GM10248 (cell line): ENCODE data around the gene RCBTB2.

ENCODE experiments used
- CTCF ChIA-PET: fragments of 300-600 bp; sonication (Branson Sonifier 250); formaldehyde crosslinking; extraction: SDS; loops from one replicate; lab custom pipeline; 2021; ENCODE audit warnings: antibody characterized with exemption; lab: Yijun Ruan, JAX
- POLR2A ChIA-PET: fragments of 350-650 bp; sonication (Branson Sonifier 250); formaldehyde crosslinking; extraction: SDS; loops from one replicate; lab custom pipeline; 2020; ENCODE audit warnings: antibody characterized with exemption; lab: Yijun Ruan, JAX
- DNase-seq: peaks from one replicate; pipeline ENCODE4 v3.0.0; 2012; ENCODE audit errors: extremely low spot score
- TF ChIP-seq, protein P1 (sequence below): IDR thresholded peaks from 2 replicates; pipeline ENCODE4 v1.5.1; 2012; ENCODE audit warnings: mild to moderate bottlenecking, low read depth; ENCODE audit errors: extremely low read depth, missing control alignments, control extremely low read depth

Gene RCBTB2

DNA sequence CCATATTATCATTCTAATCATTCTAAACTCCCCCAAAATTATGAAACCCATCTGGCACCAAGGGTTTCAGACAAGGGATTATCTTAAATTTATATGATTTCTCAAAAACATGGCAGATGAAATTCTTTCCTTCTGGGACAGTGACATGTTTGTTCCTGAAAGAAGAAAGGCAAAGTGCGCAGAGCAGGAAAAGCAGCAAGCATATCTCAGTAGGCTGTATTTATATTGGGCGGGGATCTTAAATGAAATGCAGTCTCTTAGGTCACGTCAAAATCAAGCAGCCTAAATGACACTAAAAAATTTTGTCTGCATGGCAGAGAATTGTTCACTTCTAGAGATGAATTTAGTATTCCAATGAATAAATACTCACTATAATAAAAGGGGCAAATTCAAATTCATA is 49.3 kb downstream of the RCBTB2 start:
- ChIA-PET POLR2A (no interaction called here), CTCF (no interaction called here)
- TF ChIP-seq, protein P1, sequence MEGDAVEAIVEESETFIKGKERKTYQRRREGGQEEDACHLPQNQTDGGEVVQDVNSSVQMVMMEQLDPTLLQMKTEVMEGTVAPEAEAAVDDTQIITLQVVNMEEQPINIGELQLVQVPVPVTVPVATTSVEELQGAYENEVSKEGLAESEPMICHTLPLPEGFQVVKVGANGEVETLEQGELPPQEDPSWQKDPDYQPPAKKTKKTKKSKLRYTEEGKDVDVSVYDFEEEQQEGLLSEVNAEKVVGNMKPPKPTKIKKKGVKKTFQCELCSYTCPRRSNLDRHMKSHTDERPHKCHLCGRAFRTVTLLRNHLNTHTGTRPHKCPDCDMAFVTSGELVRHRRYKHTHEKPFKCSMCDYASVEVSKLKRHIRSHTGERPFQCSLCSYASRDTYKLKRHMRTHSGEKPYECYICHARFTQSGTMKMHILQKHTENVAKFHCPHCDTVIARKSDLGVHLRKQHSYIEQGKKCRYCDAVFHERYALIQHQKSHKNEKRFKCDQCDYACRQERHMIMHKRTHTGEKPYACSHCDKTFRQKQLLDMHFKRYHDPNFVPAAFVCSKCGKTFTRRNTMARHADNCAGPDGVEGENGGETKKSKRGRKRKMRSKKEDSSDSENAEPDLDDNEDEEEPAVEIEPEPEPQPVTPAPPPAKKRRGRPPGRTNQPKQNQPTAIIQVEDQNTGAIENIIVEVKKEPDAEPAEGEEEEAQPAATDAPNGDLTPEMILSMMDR = no peak
- no peak for DNase-seq

DNA sequence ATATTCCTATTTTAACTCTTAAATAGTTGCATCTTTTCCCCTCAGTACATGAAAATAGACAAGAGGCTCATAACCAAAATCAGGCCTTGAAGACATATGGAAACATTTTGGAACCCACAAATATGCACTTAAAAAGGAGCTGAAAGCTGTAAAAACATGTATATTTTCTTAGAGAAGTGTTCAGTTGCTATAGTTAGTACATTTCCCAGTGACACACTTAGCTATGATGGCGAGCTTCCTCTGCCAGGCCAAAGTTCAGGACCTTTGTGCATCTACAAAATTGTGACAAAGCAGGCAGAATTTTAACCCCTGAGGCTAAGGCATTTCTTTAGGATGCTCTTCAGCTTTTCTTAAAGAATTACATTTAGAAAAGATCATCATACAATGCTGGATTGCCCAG is 54.5 kb downstream of the RCBTB2 start:
- TF ChIP-seq, protein P1 = no peak
- CTCF ChIA-PET = interaction anchor here (0.7 to 1.4 kb wide), 2 partner anchors 20 to 47 kb away, joined by 3 to 4 read pairs; no protein-coding TSS in a partner anchor
- POLR2A ChIA-PET = no interaction called here
- DNase-seq = no peak

DNA sequence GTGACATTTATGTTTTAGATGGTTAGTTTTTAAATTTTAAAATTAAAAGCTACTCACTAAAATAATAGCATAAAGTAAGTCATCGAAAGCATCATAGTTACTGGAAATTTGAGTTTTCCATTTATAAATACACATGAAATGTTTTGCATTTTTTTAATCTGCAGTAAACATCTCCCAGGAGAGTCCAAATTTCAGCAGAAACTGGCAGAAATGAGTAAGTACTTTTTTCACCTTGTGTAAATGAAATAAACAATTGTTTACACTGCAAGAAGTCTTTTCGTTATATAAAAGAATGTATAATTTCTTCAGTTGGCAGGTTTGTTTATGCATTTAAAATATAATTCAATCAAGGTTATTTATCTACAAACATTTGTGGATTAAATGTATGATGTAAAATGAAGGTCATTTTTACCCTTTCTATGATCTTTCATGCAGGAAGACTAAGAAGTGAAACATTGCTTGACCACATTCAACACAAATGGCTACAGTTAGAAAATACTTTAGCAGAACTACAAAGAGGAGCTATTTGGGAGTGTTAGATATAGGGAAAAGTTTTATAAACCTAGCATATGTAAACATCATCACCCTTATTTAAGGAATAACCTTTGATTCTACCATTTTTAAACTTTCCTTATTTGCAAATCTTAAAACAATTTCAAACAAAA is 55.6 kb downstream of the RCBTB2 start:
- ChIA-PET CTCF (no interaction called here), POLR2A (no interaction called here)
- DNase-seq = no peak
- TF ChIP-seq, protein P1 = no peak

DNA sequence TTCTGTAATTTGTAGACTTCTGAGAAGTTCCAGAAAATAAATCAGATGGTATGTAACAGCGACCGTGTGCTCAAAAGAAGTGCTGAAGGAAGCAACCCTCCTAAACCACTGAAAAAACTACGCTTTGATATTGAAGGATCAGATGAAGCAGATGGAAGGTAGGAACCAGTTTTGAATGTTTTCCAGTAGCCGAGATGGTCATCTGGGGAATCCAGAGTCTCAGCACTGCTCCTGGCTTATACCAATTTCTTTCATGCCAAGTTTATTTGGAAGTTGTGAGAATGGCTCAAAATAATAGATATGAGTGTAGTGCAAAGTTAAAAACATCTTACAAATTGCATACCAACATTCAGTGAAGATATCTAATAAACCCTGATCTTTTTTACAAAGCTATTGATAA is 56.2 kb downstream of the RCBTB2 start:
- DNase-seq = no peak
- CTCF ChIA-PET = no interaction called here

DNA sequence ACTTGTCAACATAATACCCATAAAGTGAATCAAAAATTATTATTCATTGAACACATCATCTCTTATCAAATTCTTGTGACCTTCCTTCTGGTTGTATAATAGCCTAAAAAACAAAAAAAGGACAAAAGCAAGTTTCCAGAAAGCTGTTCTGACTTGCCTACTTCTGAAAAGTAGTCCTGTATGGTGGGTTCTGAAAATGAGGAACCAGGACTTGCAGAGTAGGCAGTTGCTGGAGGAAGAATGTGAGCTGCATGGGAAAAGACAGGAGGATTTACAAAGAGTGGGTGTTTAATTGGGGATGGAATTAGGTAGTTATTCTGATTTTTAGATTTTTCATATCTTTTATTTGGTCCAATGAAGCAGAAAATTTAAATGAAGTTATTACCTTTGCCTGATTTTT is 56.7 kb downstream of the RCBTB2 start:
- no peak for DNase-seq
- ChIA-PET CTCF (interaction anchor here (0.8 kb wide), 1 partner anchor 41 kb away, joined by 3 read pairs; no protein-coding TSS in a partner anchor), POLR2A (no interaction called here)
- TF ChIP-seq, protein P1 = no peak

More for the DNA sequence above, 56.2 kb downstream of the RCBTB2 start:
- TF ChIP-seq, protein P1 = no peak
- POLR2A ChIA-PET = no interaction called here

DNA sequence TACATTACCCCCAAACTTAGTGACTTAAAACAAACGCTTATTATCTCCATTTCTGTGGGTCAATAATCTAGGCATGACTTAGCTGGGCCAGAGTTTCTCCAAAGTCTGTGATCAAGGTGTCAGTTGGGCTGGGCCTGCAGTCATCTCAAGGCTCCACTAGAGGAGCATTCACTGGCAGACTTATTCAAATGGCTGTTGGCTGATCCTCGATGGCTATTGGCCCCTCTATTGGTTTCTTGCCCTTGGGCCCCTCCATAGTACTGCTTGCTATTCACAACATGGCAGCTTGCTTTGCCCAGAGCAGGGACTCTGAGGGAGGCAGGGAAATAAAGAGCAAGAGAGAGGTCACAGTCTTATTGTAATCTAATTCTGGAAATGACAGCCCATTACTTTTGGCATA is 57.6 kb downstream of the RCBTB2 start:
- TF ChIP-seq, protein P1 = no peak

More for the DNA sequence above, 57.6 kb downstream of the RCBTB2 start:
- ChIA-PET CTCF (interaction anchor here (0.8 kb wide), 1 partner anchor 42 kb away, joined by 3 read pairs; no protein-coding TSS in a partner anchor), POLR2A (no interaction called here)
- DNase-seq = no peak
